ENCODE results near the gene GRM4.
"Not testable (repeated sequence)": the region's sequence is repeated elsewhere in the genome, so short reads cannot be mapped to it uniquely, and the experiment has no call there.

GRM4 gene

GRCh38 chr6:34018961-34019606 lies 126.8 kb downstream of the GRM4 start:
- no peak for DNase-seq

GRCh38 chr6:34018026-34018425 lies 127.9 kb downstream of the GRM4 start:
- no peak for DNase-seq

- no peak for DNase-seq
These were observed 128.6 kb downstream of the GRM4 start for GRCh38 chr6:34017106-34017805.

GRCh38 chr6:34016573-34016972 lies 129.3 kb downstream of the GRM4 start:
- DNase-seq = not testable (repeated sequence)

- DNase-seq = no peak
These were observed 130.3 kb downstream of the GRM4 start for GRCh38 chr6:34015586-34015985.

- DNase-seq = no peak
These were observed 134.6 kb downstream of the GRM4 start for GRCh38 chr6:34011264-34011663.

GRCh38 chr6:34005901-34006531 lies 139.9 kb downstream of the GRM4 start:
- peak; percentile 24 for DNase-seq

GRCh38 chr6:34004706-34005105 lies 141.2 kb downstream of the GRM4 start:
- DNase-seq = peak; percentile 20

GRCh38 chr6:34003962-34004361 lies 141.9 kb downstream of the GRM4 start:
- DNase-seq = no peak

GRCh38 chr6:34001706-34002621 lies 143.9 kb downstream of the GRM4 start:
- DNase-seq = no peak

- DNase-seq = no peak
These were observed 145.6 kb downstream of the GRM4 start for GRCh38 chr6:34000281-34000680.

GRCh38 chr6:33999567-33999966 lies 146.3 kb downstream of the GRM4 start:
- DNase-seq = no peak

GRCh38 chr6:33998660-33999059 lies 147.2 kb downstream of the GRM4 start:
- DNase-seq = no peak

GRCh38 chr6:33997265-33997664 lies 148.6 kb downstream of the GRM4 start:
- DNase-seq = no peak

- DNase-seq = no peak
These were observed 149.8 kb downstream of the GRM4 start for GRCh38 chr6:33996120-33996475.

- no peak for DNase-seq
These were observed 150.4 kb downstream of the GRM4 start for GRCh38 chr6:33995309-33996119.

- no peak for DNase-seq
These were observed 151.2 kb downstream of the GRM4 start for GRCh38 chr6:33994472-33995308.

- DNase-seq = no peak
These were observed 152.0 kb downstream of the GRM4 start for GRCh38 chr6:33993653-33994471.

GRCh38 chr6:33993091-33993490 lies 152.8 kb downstream of the GRM4 start:
- DNase-seq = no peak

GRCh38 chr6:33992191-33992590 lies 153.7 kb downstream of the GRM4 start:
- no peak for DNase-seq
